ENCODE data around the gene EFCC1.
"Not testable (repeated sequence)": the region's sequence is repeated elsewhere in the genome, so short reads cannot be mapped to it uniquely, and the experiment has no call there.

The EFCC1 gene

GRCh38 chr3:129061023-129061887 lies 60.2 kb downstream of the EFCC1 start:
- Histone ChIP-seq H3K36me3 (ENCODE audit: control insufficient read depth, insufficient read depth, low read length, severe bottlenecking) (no peaks in the 10 kb centered on the region), H3K4me1 (ENCODE audit: control insufficient read depth, insufficient read depth, low read length) (no peaks in the 10 kb centered on the region), H3K9ac (ENCODE audit: low read length) (no peak overlapping the region), H3K4me3 (ENCODE audit: low read length) (no peak overlapping the region), H3K27me3 (replicated peaks; ENCODE audit: control insufficient read depth, insufficient read depth, low read length) (peaks cover 25% of the 10 kb centered on the region), H3K9me3 (ENCODE audit: control insufficient read depth, low read length) (no peaks in the 10 kb centered on the region)
- no peak for DNase-seq (ENCODE audit: low read depth)

- DNase-seq (ENCODE audit: low read depth): no peak
- no peaks in the 10 kb centered on the region for H3K36me3 ChIP-seq (ENCODE audit: control insufficient read depth, insufficient read depth, low read length, severe bottlenecking)
- H3K4me3 ChIP-seq (ENCODE audit: low read length): no peak overlapping the region
- no peak overlapping the region for H3K9ac ChIP-seq (ENCODE audit: low read length)
- H3K27me3 ChIP-seq (replicated peaks; ENCODE audit: control insufficient read depth, insufficient read depth, low read length): peaks cover 17% of the 10 kb centered on the region
- H3K9me3 ChIP-seq (ENCODE audit: control insufficient read depth, low read length): no peaks in the 10 kb centered on the region
- H3K4me1 ChIP-seq (ENCODE audit: control insufficient read depth, insufficient read depth, low read length): no peaks in the 10 kb centered on the region
Observed at GRCh38 chr3:129061888-129062834, 61.1 kb downstream of the EFCC1 start.

GRCh38 chr3:129063091-129063640 lies 62.1 kb downstream of the EFCC1 start:
- Histone ChIP-seq H3K36me3 (ENCODE audit: control insufficient read depth, insufficient read depth, low read length, severe bottlenecking) (no peaks in the 10 kb centered on the region), H3K27me3 (replicated peaks; ENCODE audit: control insufficient read depth, insufficient read depth, low read length) (peaks cover 15% of the 10 kb centered on the region), H3K9ac (ENCODE audit: low read length) (no peak overlapping the region), H3K9me3 (ENCODE audit: control insufficient read depth, low read length) (no peaks in the 10 kb centered on the region), H3K4me3 (ENCODE audit: low read length) (no peak overlapping the region), H3K4me1 (ENCODE audit: control insufficient read depth, insufficient read depth, low read length) (no peaks in the 10 kb centered on the region)
- DNase-seq (ENCODE audit: low read depth): no peak

- Histone ChIP-seq H3K4me1 (ENCODE audit: control insufficient read depth, insufficient read depth, low read length) (no peaks in the 10 kb centered on the region), H3K9me3 (ENCODE audit: control insufficient read depth, low read length) (no peaks in the 10 kb centered on the region), H3K9ac (ENCODE audit: low read length) (no peak overlapping the region), H3K4me3 (ENCODE audit: low read length) (no peak overlapping the region), H3K36me3 (ENCODE audit: control insufficient read depth, insufficient read depth, low read length, severe bottlenecking) (no peaks in the 10 kb centered on the region), H3K27me3 (replicated peaks; ENCODE audit: control insufficient read depth, insufficient read depth, low read length) (peaks cover 9% of the 10 kb centered on the region)
- DNase-seq (ENCODE audit: low read depth): no peak
Observed at GRCh38 chr3:129063841-129064482, 62.9 kb downstream of the EFCC1 start.

- H3K9me3 ChIP-seq (ENCODE audit: control insufficient read depth, low read length): no peaks in the 10 kb centered on the region
- no peaks in the 10 kb centered on the region for H3K36me3 ChIP-seq (ENCODE audit: control insufficient read depth, insufficient read depth, low read length, severe bottlenecking)
- H3K9ac ChIP-seq (ENCODE audit: low read length): no peak overlapping the region
- H3K4me3 ChIP-seq (ENCODE audit: low read length): no peak overlapping the region
- peaks cover 12% of the 10 kb centered on the region for H3K27me3 ChIP-seq (replicated peaks; ENCODE audit: control insufficient read depth, insufficient read depth, low read length)
- no peaks in the 10 kb centered on the region for H3K4me1 ChIP-seq (ENCODE audit: control insufficient read depth, insufficient read depth, low read length)
- DNase-seq (ENCODE audit: low read depth): no peak
Observed at GRCh38 chr3:129065016-129065719, 64.1 kb downstream of the EFCC1 start.

- Histone ChIP-seq H3K9me3 (ENCODE audit: control insufficient read depth, low read length) (no peaks in the 10 kb centered on the region), H3K9ac (ENCODE audit: low read length) (no peak overlapping the region), H3K27me3 (replicated peaks; ENCODE audit: control insufficient read depth, insufficient read depth, low read length) (peaks cover 15% of the 10 kb centered on the region), H3K4me3 (ENCODE audit: low read length) (no peak overlapping the region), H3K4me1 (ENCODE audit: control insufficient read depth, insufficient read depth, low read length) (no peaks in the 10 kb centered on the region), H3K36me3 (ENCODE audit: control insufficient read depth, insufficient read depth, low read length, severe bottlenecking) (no peaks in the 10 kb centered on the region)
- DNase-seq (ENCODE audit: low read depth): no peak
Observed at GRCh38 chr3:129065720-129066073, 64.6 kb downstream of the EFCC1 start.

- peaks cover 17% of the 10 kb centered on the region for H3K27me3 ChIP-seq (replicated peaks; ENCODE audit: control insufficient read depth, insufficient read depth, low read length)
- H3K9ac ChIP-seq (ENCODE audit: low read length); DNase-seq (ENCODE audit: low read depth); H3K9me3 ChIP-seq (ENCODE audit: control insufficient read depth, low read length); H3K36me3 ChIP-seq (ENCODE audit: control insufficient read depth, insufficient read depth, low read length, severe bottlenecking); H3K4me3 ChIP-seq (ENCODE audit: low read length); H3K4me1 ChIP-seq (ENCODE audit: control insufficient read depth, insufficient read depth, low read length): not testable (repeated sequence)
Observed at GRCh38 chr3:129067719-129068118, 66.6 kb downstream of the EFCC1 start.

- DNase-seq (ENCODE audit: low read depth): no peak
- no peaks in the 10 kb centered on the region for H3K4me1 ChIP-seq (ENCODE audit: control insufficient read depth, insufficient read depth, low read length)
- no peak overlapping the region for H3K9ac ChIP-seq (ENCODE audit: low read length)
- H3K36me3 ChIP-seq (ENCODE audit: control insufficient read depth, insufficient read depth, low read length, severe bottlenecking): no peaks in the 10 kb centered on the region
- peak overlapping the region; percentile 65 for H3K4me3 ChIP-seq (ENCODE audit: low read length)
- peaks cover 13% of the 10 kb centered on the region for H3K27me3 ChIP-seq (replicated peaks; ENCODE audit: control insufficient read depth, insufficient read depth, low read length)
- no peaks in the 10 kb centered on the region for H3K9me3 ChIP-seq (ENCODE audit: control insufficient read depth, low read length)
Observed at GRCh38 chr3:129068291-129068886, 67.3 kb downstream of the EFCC1 start.

GRCh38 chr3:129069313-129070085 lies 68.4 kb downstream of the EFCC1 start:
- not testable (repeated sequence) for H3K36me3 ChIP-seq (ENCODE audit: control insufficient read depth, insufficient read depth, low read length, severe bottlenecking); H3K9me3 ChIP-seq (ENCODE audit: control insufficient read depth, low read length); DNase-seq (ENCODE audit: low read depth); H3K4me1 ChIP-seq (ENCODE audit: control insufficient read depth, insufficient read depth, low read length); H3K4me3 ChIP-seq (ENCODE audit: low read length); H3K9ac ChIP-seq (ENCODE audit: low read length)
- peaks cover 13% of the 10 kb centered on the region for H3K27me3 ChIP-seq (replicated peaks; ENCODE audit: control insufficient read depth, insufficient read depth, low read length)

All from adipocyte (in vitro differentiated cells).